MM.1S (cell line): Measurements from ENCODE around the gene SP9.

Experiments used
- CTCF ChIP-seq: fragments of 300-600 bp; sonication (generic); IDR thresholded peaks from 2 replicates; pipeline ENCODE4 v1.5.1; 2016; ENCODE audit warnings: antibody characterized with exemption, low read length, mixed read lengths
- EZH2 ChIP-seq: fragments of 300-600 bp; sonication (generic); optimal IDR thresholded peaks from 2 replicates; pipeline ENCODE3; 2017; ENCODE audit warnings: low read depth, mild to moderate bottlenecking, antibody characterized with exemption, low read length, mixed read lengths
- EZH2phosphoT487 ChIP-seq: fragments of 300-600 bp; sonication (generic); IDR thresholded peaks from 2 replicates; pipeline ENCODE4 v1.6.1; 2018; ENCODE audit warnings: antibody characterized with exemption, low read length

- no peak for TF ChIP-seq CTCF
- TF ChIP-seq EZH2phosphoT487 = no peak
- no peak for TF ChIP-seq EZH2
These were observed 7.0 kb upstream of the SP9 start for GRCh38 chr2:174327841-174328113.
